ENCODE data around the gene TIGD7.

Gene TIGD7, protein sequence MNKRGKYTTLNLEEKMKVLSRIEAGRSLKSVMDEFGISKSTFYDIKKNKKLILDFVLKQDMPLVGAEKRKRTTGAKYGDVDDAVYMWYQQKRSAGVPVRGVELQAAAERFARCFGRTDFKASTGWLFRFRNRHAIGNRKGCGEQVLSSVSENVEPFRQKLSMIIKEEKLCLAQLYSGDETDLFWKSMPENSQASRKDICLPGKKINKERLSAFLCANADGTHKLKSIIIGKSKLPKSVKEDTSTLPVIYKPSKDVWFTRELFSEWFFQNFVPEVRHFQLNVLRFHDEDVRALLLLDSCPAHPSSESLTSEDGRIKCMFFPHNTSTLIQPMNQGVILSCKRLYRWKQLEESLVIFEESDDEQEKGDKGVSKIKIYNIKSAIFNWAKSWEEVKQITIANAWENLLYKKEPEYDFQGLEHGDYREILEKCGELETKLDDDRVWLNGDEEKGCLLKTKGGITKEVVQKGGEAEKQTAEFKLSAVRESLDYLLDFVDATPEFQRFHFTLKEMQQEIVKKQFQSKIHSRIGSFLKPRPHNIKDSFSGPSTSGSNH

DNA sequence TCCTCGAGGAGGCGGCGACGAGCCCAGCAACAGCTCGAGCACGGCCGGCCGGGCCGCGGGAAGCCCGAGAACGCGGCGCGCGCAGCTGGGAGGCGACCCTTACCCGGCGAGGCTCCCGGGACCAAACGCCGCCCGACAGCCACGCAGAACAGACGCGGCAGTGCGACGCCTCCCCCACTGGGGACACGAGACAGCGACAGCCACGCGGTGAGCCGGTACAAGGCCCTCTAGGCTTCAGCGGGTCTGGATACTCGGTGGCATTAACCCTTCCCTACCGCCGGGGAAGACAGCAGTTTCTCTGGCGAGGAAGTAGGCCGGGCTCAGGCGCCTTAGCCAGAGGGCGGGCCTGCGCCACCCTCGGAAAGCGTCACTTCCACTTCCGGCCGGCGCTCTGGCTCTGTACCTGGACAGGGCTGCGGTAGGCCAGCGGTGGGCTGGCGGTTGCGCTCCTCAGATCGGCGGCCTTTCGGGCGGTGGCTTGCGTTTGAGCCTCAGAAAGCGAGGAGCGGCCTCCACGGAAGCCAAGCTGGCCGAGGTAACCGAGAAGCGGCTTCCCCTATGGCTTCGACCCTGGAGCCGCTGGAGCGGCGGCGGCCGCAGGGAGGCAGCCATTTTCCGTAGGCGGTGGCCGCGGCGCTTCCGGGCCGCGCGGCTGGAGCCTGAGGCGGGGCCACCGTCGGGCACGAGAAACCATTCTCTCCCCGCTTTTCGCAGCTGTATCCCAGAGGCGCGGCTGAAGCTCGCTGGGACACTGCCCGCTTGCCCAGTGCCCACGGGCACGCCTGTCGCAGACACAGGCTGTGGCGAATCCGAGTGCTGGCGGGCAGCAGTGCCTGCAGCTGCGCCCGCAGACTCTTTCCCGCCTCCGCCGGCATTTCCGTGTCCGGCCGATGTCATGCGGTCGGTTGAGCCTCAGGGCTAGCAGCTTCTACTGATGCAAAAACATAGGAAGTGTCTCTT is at the start of gene TIGD7, which contains the start of gene ZNF75A:
Gene TIGD7 (minus strand): TSS at position 322 of the 960 bp plus-strand sequence. CDS start 4,816 bp downstream, outside the sequence.
Gene ZNF75A (plus strand): TSS at position 389 of the 960 bp plus-strand sequence. CDS start 2,932 bp downstream, outside the sequence.
- peak; percentile 86 for DNase-seq

DNA sequence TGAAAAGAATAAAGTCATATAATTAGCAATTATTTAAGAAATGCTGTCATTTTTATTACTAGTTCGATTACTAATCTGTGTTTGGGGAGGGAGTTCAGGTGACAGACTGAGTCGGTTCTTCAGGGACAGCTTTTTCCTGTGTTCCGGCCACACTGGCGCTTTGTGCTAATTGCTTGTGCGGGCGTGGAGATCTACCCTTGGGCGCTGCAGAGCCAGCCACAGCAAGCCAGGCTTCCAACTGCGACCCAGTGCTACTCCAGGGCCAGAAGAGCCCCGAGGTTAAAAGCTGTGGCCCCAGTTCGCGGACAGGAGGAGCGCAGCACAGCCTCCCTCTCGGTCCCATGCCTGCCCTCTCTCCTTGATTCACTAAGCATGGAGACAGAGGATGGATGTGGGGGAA is 43.9 kb upstream of the TIGD7 start:
- DNase-seq, result no peak

- DNase-seq, result no peak
These were observed 43.4 kb upstream of the TIGD7 start for GRCh38 chr16:3348547-3349167.

GRCh38 chr16:3347586-3347985 is 42.4 kb upstream of the TIGD7 start:
- DNase-seq, result no peak

GRCh38 chr16:3346041-3346440 is 40.8 kb upstream of the TIGD7 start:
- DNase-seq, result no peak

- no peak for DNase-seq
These were observed 23.4 kb upstream of the TIGD7 start for GRCh38 chr16:3328643-3329042.

- DNase-seq, result no peak
These were observed 22.9 kb upstream of the TIGD7 start for GRCh38 chr16:3328104-3328503.

- DNase-seq, result no peak
These were observed 22.3 kb upstream of the TIGD7 start for GRCh38 chr16:3327514-3327913.

GRCh38 chr16:3321816-3322215 is 16.6 kb upstream of the TIGD7 start:
- DNase-seq, result no peak

- DNase-seq, result no peak
These were observed 12.2 kb upstream of the TIGD7 start for GRCh38 chr16:3317315-3317999.

- DNase-seq, result no peak
These were observed 6.3 kb upstream of the TIGD7 start for GRCh38 chr16:3311496-3311895.

DNA sequence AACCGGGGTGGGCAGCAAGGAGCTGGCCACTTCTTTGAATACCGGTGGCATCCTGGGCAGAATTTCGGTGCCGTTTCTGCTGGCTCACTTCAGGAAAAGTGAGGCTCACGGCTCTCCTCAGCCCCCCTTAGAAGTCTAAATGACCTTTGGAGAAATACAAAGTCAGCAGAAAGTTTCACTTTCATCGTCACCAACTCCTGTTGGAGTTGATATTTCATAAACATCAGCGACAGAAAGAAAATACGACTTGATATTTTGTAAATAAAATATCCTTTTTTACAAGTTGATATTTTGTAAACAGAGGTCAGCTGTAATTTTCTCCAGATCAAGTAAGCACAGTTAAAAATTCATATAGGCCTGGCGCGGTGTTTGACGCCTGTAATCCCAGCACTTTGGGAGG is 848 bp upstream of the TIGD7 start:
- DNase-seq, result no peak

- DNase-seq, result no peak
These were observed 860 bp downstream of the TIGD7 start for GRCh38 chr16:3304370-3304769.

- no peak for DNase-seq
These were observed 9.4 kb downstream of the TIGD7 start for GRCh38 chr16:3295783-3296182.

- no peak for DNase-seq
These were observed 10.0 kb downstream of the TIGD7 start for GRCh38 chr16:3295209-3295608.

- no peak for DNase-seq
These were observed 12.6 kb downstream of the TIGD7 start for GRCh38 chr16:3292604-3293003.

- DNase-seq, result no peak
These were observed 15.1 kb downstream of the TIGD7 start for GRCh38 chr16:3289998-3290673.

DNA sequence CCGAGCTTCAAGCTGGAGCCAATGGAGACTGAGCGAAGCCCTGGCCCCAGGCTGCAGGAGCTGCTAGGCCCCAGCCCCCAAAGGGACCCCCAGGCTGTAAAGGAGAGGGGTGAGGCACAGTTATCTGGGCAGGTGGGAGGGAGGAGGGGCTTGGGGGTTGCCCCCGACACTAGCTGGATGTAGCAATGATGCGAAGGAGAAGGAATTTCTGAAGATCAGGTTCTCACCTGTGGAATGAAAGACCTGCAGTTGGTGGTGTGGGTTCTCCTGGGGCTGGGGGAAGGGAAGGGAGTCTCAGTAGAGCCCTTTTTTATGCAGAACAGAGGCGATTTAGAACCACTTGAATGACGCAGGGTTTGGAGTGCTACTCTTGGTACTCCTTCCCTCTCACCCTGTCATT is 20.1 kb downstream of the TIGD7 start:
- DNase-seq, result no peak

DNA sequence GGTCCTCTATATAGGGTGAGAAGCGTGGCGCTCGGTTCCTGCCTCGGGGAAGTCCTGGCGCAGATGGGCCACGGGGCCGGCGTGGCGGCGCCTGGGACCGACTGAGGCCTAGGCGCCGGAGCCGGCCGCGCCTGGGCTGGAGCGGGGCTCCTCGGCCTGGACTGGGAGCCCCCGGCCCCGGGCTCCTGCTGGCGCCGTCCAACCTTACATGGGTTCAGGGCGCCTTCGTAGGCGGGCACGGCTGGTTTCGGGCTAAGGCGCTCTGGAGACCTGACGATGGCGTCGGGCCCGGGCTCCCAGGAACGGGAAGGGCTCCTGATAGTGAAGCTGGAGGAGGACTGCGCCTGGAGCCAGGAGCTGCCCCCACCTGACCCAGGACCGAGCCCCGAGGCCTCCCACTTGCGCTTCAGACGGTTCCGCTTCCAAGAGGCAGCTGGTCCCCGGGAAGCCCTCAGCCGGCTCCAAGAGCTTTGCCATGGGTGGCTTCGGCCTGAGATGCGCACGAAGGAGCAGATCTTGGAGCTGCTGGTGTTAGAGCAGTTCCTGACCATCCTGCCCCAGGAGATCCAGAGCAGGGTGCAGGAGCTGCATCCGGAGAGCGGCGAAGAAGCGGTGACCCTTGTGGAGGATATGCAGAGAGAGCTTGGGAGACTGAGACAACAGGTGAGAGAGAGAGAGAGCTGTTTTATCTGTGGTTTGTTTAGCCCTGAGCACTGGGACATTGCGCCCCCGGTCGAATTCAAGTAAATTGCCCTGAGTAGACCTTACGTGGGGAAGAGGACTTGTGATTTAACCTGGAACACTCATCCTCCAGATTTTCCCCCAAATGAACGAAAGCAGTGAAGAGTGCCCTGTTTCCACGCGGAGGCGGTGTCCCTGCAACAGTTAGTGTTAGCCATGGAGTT is 21.4 kb downstream of the TIGD7 start:
- DNase-seq, result peak; percentile 11

GRCh38 chr16:3282730-3283542 is 22.3 kb downstream of the TIGD7 start, which contains the start of gene ZNF263:
TSS of gene ZNF263 (plus strand) at chr16:3283491. CDS start at chr16:3283819, 328 bp downstream.
- DNase-seq, result peak; percentile 96
